ENCODE results near the gene FMN2.

DNA sequence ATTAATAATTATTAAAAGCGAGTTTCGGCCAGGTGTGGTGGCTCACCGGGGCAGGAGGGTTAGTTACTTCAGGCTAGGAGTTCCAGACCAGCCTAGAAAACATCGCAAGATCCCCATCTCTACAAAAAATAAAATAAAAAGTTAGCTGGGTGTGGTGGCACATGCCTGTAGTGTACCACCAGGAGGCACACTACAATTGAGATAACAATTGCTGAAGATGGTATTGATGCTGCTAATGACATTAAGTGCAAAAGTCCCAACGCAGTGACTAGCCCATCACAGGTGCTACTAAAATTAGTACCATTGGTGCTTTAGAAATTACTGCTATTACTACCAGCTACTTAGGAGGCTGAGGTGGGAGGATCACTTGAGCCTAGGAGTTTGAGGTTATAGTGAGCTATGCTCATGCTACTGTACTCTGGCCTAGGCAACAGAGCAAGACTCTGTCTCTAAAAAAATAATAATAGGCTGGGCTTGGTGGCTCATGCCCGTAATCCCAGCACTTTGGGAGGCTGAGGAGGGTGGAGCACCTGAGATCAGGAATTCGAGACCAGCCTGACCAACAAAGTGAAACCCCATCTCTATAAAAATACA, 363.6 kb downstream of the FMN2 start:
- TF ChIP-seq SIN3A (IDR thresholded peaks at IDR 0.05; ENCODE audit: borderline replicate concordance, insufficient read depth, low read length): no peak
- TF ChIP-seq POLR2AphosphoS5 (IDR thresholded peaks at IDR 0.05; ENCODE audit: low read depth, low read length): no peak
- TF ChIP-seq TAF1 (IDR thresholded peaks at IDR 0.05; ENCODE audit: borderline replicate concordance, insufficient read depth, low read length): no peak
- TF ChIP-seq, protein P1, sequence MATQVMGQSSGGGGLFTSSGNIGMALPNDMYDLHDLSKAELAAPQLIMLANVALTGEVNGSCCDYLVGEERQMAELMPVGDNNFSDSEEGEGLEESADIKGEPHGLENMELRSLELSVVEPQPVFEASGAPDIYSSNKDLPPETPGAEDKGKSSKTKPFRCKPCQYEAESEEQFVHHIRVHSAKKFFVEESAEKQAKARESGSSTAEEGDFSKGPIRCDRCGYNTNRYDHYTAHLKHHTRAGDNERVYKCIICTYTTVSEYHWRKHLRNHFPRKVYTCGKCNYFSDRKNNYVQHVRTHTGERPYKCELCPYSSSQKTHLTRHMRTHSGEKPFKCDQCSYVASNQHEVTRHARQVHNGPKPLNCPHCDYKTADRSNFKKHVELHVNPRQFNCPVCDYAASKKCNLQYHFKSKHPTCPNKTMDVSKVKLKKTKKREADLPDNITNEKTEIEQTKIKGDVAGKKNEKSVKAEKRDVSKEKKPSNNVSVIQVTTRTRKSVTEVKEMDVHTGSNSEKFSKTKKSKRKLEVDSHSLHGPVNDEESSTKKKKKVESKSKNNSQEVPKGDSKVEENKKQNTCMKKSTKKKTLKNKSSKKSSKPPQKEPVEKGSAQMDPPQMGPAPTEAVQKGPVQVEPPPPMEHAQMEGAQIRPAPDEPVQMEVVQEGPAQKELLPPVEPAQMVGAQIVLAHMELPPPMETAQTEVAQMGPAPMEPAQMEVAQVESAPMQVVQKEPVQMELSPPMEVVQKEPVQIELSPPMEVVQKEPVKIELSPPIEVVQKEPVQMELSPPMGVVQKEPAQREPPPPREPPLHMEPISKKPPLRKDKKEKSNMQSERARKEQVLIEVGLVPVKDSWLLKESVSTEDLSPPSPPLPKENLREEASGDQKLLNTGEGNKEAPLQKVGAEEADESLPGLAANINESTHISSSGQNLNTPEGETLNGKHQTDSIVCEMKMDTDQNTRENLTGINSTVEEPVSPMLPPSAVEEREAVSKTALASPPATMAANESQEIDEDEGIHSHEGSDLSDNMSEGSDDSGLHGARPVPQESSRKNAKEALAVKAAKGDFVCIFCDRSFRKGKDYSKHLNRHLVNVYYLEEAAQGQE (IDR thresholded peaks at IDR 0.05; ENCODE audit: insufficient read depth in 1 of 2, low read depth in 2 of 2, low read length in 2 of 2): no peak

Data from PFSK-1 (cell line).